Right lobe of liver (tissue), 4 donors: ENCODE measurements around the gene SUCNR1.

Experiments used
- POLR2A ChIP-seq: fragments of 450-650 bp; IDR thresholded peaks from one replicate; pipeline ENCODE4 v1.6.1; 2017; ENCODE audit warnings: antibody characterized with exemption, mild to moderate bottlenecking
- TF ChIP-seq, protein P1 (sequence below), 4 donors: fragments of 200-600 bp in 3 of 4; fragments of 450-650 bp in 1 of 4; IDR thresholded peaks; one replicate each; pipeline versions ENCODE4 v1.5.1 to v1.8.0; 2016 to 2022; ENCODE audit warnings: antibody characterized with exemption in 4 of 4, mild to moderate bottlenecking in 2 of 4
- donor health status: DM: no; HTN: no; CAD: no.
- donor health status: DM: no; HTN: no; CAD: no.
- donor health status: DM: no; HTN: yes; CAD: no.

DNA sequence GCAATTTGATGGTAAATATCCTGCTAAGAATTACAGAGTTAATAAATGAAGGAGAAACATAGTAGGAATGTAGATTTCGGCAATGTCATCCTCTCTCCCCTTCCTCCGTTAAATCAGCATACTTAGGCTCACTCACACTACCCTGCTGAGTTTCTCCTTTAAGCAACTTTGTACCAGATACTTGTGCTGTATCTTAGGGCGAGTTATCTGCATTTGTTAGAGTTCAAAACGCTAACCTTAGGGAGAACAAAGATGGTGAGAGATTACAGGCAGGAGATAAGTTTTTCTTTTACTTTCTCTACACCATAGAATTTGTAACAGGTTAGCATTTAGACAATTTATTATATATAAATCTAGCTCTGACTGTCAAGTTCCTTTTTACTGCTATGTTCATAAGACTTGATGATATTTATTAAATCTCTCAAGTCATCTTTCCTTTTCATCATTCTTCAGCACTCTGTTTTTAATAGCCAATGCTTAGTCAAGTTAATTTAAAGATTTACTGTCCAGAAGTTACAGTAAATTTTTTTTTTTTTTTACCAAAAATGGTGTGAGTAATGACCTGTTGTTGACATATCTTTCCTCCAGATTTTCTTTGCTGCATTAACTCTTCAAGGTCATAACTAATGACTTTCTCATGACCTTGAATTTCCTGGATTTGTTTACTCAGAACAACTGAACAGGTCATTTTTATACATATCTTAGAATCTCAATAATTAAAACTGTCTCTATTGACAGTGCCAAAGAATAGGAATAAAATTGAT, 22.2 kb downstream of the SUCNR1 start:
- TF ChIP-seq, protein P1, sequence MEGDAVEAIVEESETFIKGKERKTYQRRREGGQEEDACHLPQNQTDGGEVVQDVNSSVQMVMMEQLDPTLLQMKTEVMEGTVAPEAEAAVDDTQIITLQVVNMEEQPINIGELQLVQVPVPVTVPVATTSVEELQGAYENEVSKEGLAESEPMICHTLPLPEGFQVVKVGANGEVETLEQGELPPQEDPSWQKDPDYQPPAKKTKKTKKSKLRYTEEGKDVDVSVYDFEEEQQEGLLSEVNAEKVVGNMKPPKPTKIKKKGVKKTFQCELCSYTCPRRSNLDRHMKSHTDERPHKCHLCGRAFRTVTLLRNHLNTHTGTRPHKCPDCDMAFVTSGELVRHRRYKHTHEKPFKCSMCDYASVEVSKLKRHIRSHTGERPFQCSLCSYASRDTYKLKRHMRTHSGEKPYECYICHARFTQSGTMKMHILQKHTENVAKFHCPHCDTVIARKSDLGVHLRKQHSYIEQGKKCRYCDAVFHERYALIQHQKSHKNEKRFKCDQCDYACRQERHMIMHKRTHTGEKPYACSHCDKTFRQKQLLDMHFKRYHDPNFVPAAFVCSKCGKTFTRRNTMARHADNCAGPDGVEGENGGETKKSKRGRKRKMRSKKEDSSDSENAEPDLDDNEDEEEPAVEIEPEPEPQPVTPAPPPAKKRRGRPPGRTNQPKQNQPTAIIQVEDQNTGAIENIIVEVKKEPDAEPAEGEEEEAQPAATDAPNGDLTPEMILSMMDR (IDR thresholded peaks at IDR 0.05) = no peak
- TF ChIP-seq POLR2A = no peak
